Right lobe of liver (tissue), 6 donors: ENCODE measurements around the gene TUBGCP5. TPM values are rescaled to one million over a fixed set of nuclear protein-coding genes. Genes with fewer than 3 reads are reported as not detected.

Experiments
- ATAC-seq, 4 donors: fragments of 200-7000 bp; cut with Tn5 transposase; one replicate each; pipeline ENCODE4 v1.9.1; 2020; ENCODE audit warnings: mild to moderate bottlenecking in 4 of 4, moderate library complexity in 4 of 4
- DNase-seq, 3 donors: peaks; one replicate each; pipeline ENCODE4 v3.0.0-alpha.2; 2020
- H3K27ac ChIP-seq, 3 donors: fragments of 200-600 bp; one replicate each; pipeline ENCODE4 v1.8.0; 2022
- H3K27me3 ChIP-seq, 2 donors: fragments of 200-600 bp; one replicate each; pipeline ENCODE4 v1.8.0; 2022
- H3K36me3 ChIP-seq, 4 donors: fragments of 200-600 bp; sonication (generic) in 1 of 4; one replicate each; pipeline versions ENCODE4 v1.5.1 to v1.8.0; 2017 to 2022; ENCODE audit warnings: control low read depth in 1 of 4
- H3K4me1 ChIP-seq, 4 donors: fragments of 200-600 bp; sonication (generic) in 1 of 4; one replicate each; pipeline versions ENCODE4 v1.5.1 to v1.8.0; 2017 to 2022; ENCODE audit warnings: control low read depth in 1 of 4
- H3K4me3 ChIP-seq, 3 donors: fragments of 200-600 bp; one replicate each; pipeline ENCODE4 v1.8.0; 2022
- H3K9me3 ChIP-seq, 4 donors: fragments of 200-600 bp; sonication (generic) in 1 of 4; one replicate each; pipeline versions ENCODE4 v1.5.1 to v1.8.0; 2017 to 2022; ENCODE audit warnings: control low read depth in 1 of 4
- POLR2A ChIP-seq: fragments of 450-650 bp; IDR thresholded peaks from one replicate; pipeline ENCODE4 v1.6.1; 2017; ENCODE audit warnings: antibody characterized with exemption, mild to moderate bottlenecking
- WGBS: methylation state at CpG from one replicate; pipeline ENCODE4 v1.1.6; 2018; ENCODE audit warnings: low coverage, low lambda C conversion rate; ENCODE audit not compliant: insufficient coverage; ENCODE audit errors: missing lambda C conversion rate; 5-methylcytosine and 5-hydroxymethylcytosine counted together
- intact Hi-C, 2 donors: fragments of 100-400 bp; cut with DNase I; formaldehyde crosslinking; loops; one replicate each; pipeline versions ENCODE4 v1.11.2 to v1.14.1; 2022
- total RNA-seq, 6 experiments: library from RNA; depleted of rRNA in 2 of 6; stranded (reverse); fragments of >200 nt in 2 of 6; fragmentation: NEBNext Ultra II Directional in 3 of 6; extraction: Animal tissue kit (Norgen Biotek cat#: 25700) in 3 of 6; gene quantifications; one replicate each; pipeline versions ENCODE4 v1.1.0 to v1.2.4, GENCODE V29; 2016 to 2023
- TF ChIP-seq, protein P1 (sequence below), 4 donors: fragments of 200-600 bp in 3 of 4; fragments of 450-650 bp in 1 of 4; IDR thresholded peaks; one replicate each; pipeline versions ENCODE4 v1.5.1 to v1.8.0; 2016 to 2022; ENCODE audit warnings: antibody characterized with exemption in 4 of 4, mild to moderate bottlenecking in 2 of 4
- donor health status: DM: no; HTN: yes; CAD: no.
- donor health status: DM: no; HTN: no; CAD: no.
- donor health status: DM: no; HTN: no; CAD: no.
- donor health status: DM: no; HTN: yes; CAD: no.
- donor health status: DM: no; HTN: yes; CAD: no.

Gene TUBGCP5
- total RNA-seq, 6 experiments from 2014 or later = 7.1 to 15.6 (median 11.0) TPM

DNA sequence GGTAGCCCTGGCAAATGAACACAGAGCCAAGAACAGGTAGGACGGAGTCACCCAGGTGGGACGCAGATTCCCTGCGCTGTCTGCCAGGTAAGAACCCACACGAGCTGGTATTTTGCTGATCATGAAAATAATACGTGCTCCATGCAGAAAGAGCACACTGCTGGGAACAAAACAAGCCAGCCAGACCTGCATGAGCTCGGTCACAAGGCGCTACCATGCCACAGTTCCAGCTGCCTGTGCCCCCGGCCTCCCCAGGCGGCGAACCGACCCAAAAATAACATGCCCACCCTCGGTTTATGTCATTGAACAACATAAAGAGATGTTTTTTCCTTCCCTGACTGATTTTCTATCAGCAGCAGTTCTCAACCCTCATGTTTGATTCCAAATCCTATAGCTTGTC is 85.0 kb downstream of the TUBGCP5 start:
- Histone ChIP-seq H3K36me3 (no peaks in the 10 kb centered on the region), H3K4me1 (peaks cover 0 to 15% (median 0%) of the 10 kb centered on the region in 4 donors), H3K27me3 (no peaks in the 10 kb centered on the region), H3K9me3 (no peaks in the 10 kb centered on the region), H3K4me3 (no peak overlapping the region), H3K27ac (no peak overlapping the region)
- intact Hi-C loops = no loop called here
- TF ChIP-seq, protein P1, sequence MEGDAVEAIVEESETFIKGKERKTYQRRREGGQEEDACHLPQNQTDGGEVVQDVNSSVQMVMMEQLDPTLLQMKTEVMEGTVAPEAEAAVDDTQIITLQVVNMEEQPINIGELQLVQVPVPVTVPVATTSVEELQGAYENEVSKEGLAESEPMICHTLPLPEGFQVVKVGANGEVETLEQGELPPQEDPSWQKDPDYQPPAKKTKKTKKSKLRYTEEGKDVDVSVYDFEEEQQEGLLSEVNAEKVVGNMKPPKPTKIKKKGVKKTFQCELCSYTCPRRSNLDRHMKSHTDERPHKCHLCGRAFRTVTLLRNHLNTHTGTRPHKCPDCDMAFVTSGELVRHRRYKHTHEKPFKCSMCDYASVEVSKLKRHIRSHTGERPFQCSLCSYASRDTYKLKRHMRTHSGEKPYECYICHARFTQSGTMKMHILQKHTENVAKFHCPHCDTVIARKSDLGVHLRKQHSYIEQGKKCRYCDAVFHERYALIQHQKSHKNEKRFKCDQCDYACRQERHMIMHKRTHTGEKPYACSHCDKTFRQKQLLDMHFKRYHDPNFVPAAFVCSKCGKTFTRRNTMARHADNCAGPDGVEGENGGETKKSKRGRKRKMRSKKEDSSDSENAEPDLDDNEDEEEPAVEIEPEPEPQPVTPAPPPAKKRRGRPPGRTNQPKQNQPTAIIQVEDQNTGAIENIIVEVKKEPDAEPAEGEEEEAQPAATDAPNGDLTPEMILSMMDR (IDR thresholded peaks at IDR 0.05) = no peak
- no peak for TF ChIP-seq POLR2A
- peak in 1 of 3 donors; percentile 12 for DNase-seq
- ATAC-seq = no peak
- WGBS = 91% methylated on average over 8 of the region's 12 CpGs

DNA sequence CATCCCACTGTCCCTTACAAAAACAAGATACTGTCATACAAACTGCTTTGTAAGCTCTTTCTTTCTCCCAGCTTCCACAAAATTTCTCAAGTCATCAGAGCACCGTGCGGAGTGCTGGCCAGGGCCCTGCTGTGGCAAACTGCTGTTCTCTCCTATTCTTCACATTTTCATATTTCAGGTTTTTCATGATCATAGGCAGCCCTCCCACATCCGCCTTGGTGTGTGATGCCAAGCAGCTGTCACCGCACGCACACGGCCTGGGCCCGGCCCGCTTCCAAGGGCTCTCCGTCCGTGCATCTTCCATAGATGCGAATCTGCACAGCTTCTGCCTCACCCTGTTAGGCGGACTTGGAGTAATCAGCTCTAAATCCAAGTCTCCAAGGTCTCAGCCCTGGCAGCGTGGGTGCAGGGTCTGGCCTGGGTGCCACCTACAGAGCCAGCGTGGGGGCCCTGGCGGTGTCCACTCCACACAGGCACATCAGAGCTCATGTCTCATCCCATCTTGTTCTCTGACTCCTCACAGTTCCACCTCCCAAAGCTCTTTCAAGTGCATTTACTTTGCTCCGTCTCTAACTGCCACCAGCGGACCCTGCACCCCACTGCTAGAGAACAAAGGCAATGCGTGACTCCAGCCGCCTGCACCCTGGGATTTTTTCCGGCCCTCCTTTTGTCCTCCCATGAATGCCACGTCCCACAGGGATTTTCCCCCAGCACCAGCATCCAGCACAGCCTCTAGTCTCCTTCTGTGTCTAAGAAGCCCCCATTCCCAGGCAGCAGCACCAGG is 86.4 kb downstream of the TUBGCP5 start:
- 62% methylated on average over 20 of the region's 21 CpGs for WGBS
- DNase-seq = no peak
- peak in 1 of 4 donors; percentile 15 for ATAC-seq
- H3K27ac ChIP-seq = no peak overlapping the region
- no peaks in the 10 kb centered on the region for H3K36me3 ChIP-seq
- H3K9me3 ChIP-seq = no peaks in the 10 kb centered on the region
- H3K4me3 ChIP-seq = no peak overlapping the region
- intact Hi-C loops = no loop called here
- no peak for TF ChIP-seq POLR2A
- TF ChIP-seq, protein P1 (IDR thresholded peaks at IDR 0.05) = no peak
- no peaks in the 10 kb centered on the region for H3K27me3 ChIP-seq
- H3K4me1 ChIP-seq = peaks cover 0 to 15% (median 0%) of the 10 kb centered on the region in 4 donors

DNA sequence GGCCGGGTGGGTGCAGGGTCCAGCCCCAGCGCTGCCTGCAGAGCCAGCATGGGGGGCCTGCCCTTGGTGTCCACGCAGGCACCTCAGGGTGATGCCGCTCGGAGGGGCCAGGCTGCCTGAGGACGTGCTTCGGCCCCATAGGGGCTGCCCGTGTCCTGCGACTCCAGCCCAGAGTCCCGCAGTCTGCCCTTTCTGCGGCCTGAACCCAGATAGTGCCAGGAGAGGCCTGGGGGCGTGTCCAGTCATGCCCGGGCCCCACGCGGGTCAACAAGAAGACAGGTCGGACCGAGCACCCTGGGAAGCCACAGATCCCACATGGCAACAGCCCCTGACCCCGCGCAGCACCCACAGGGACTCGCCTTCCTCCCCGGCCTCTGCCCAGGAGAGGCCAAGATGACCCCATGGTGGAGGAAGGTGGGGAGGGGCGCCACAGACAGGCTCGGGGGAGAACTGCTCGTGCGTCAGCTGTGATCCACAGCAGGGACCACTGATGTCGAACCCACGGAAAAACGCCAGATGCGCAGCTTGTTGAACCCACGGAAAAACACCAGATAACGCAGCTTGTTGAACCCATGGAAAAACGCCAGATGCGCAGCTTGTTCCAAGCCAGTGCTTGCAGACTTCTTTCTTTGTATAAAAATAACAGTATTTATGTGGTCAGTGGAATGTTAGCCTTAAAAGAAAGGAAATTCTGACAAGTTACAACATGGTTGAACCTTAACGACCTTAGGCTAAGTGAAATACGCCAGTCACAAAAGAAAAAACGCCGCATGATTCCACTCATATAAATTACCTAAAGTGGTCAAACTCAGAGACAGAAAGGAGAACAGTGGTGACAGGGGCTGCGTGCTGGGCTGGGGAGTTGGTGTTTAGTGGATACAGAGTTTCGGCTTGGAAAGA is 87.7 kb downstream of the TUBGCP5 start:
- intact Hi-C loops = no loop called here
- WGBS = 80% methylated on average over 27 of the region's 39 CpGs
- H3K9me3 ChIP-seq = no peaks in the 10 kb centered on the region
- H3K27me3 ChIP-seq = no peaks in the 10 kb centered on the region
- no peaks in the 10 kb centered on the region for H3K36me3 ChIP-seq
- DNase-seq = no peak
- TF ChIP-seq POLR2A = no peak
- TF ChIP-seq, protein P1 (IDR thresholded peaks at IDR 0.05) = no peak
- peak overlapping the region in 1 of 3 donors; percentile 33 for H3K27ac ChIP-seq
- ATAC-seq = peak in 1 of 4 donors; percentile 3
- peaks cover 0 to 14% (median 0%) of the 10 kb centered on the region in 4 donors for H3K4me1 ChIP-seq
- no peak overlapping the region for H3K4me3 ChIP-seq

DNA sequence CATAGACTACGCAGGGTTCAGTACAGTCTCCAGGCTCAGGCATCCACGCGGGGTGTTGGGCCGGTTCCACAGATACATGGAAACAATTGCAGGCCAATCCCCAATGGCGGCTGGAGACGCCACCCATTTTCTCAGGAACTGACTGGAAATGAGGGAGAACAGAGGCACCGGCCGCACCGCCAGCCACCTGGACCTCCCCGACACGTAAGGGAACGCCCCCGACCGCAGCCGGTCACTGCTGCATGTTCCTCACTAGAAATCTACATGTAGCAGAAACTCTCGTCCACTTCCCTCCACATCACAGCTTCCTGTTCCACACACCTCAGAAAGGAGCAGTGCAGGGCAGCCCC is 88.4 kb downstream of the TUBGCP5 start:
- intact Hi-C loops = no loop called here
- Histone ChIP-seq H3K36me3 (no peaks in the 10 kb centered on the region), H3K9me3 (no peaks in the 10 kb centered on the region), H3K27ac (peak overlapping the region in 1 of 3 donors; percentile 33), H3K4me1 (peaks cover 0 to 8% (median 0%) of the 10 kb centered on the region in 4 donors), H3K27me3 (no peaks in the 10 kb centered on the region), H3K4me3 (no peak overlapping the region)
- DNase-seq = no peak
- 94% methylated on average over 3 of the region's 16 CpGs for WGBS
- ATAC-seq = no peak
- TF ChIP-seq, protein P1 (IDR thresholded peaks at IDR 0.05) = no peak
- TF ChIP-seq POLR2A = no peak
